ENCODE results near the gene OXNAD1.

- TF ChIP-seq CTCF (conservative IDR thresholded peaks at IDR 0.05; ENCODE audit: low read length) = no peak
- TF ChIP-seq EZH2phosphoT487 (IDR thresholded peaks at IDR 0.05; ENCODE audit: borderline replicate concordance) = no peak
Observed at GRCh38 chr3:16242177-16242576, 22.8 kb upstream of the OXNAD1 start.
